Subcutaneous abdominal adipose tissue (tissue), 5 donors: ENCODE data around the gene TWF2.

Experiments used
- H3K27ac ChIP-seq: one replicate; pipeline ENCODE4 v1.7.0; 2013; ENCODE audit warnings: low read depth, mild to moderate bottlenecking, inconsistent platforms, low read length, moderate library complexity
- H3K27me3 ChIP-seq, 5 donors: one replicate each; pipeline ENCODE4 v1.7.0; 2013; ENCODE audit warnings: low read length in 5 of 5, inconsistent platforms in 1 of 5; ENCODE audit not compliant: control insufficient read depth in 5 of 5, insufficient read depth in 4 of 5
- H3K36me3 ChIP-seq, 5 donors: one replicate each; pipeline ENCODE4 v1.7.0; 2013; ENCODE audit warnings: low read length in 5 of 5; ENCODE audit not compliant: control insufficient read depth in 5 of 5, insufficient read depth in 5 of 5
- H3K4me1 ChIP-seq, 5 donors: one replicate each; pipeline ENCODE4 v1.7.0; 2013; ENCODE audit warnings: low read length in 5 of 5, mild to moderate bottlenecking in 3 of 5, moderate library complexity in 1 of 5; ENCODE audit not compliant: control insufficient read depth in 5 of 5, insufficient read depth in 5 of 5
- H3K4me3 ChIP-seq, 5 donors: one replicate each; pipeline ENCODE4 v1.7.0; 2013; ENCODE audit warnings: low read length in 5 of 5, low read depth in 1 of 5
- H3K9ac ChIP-seq, 5 donors: one replicate each; pipeline ENCODE4 v1.7.0; 2013; ENCODE audit warnings: low read length in 5 of 5, mild to moderate bottlenecking in 4 of 5, moderate library complexity in 3 of 5
- H3K9me3 ChIP-seq, 5 donors: one replicate each; pipeline ENCODE4 v1.7.0; 2013; ENCODE audit warnings: low read length in 5 of 5; ENCODE audit not compliant: control insufficient read depth in 5 of 5
- donor health status: healthy.
- donor health status: healthy.
- donor health status: healthy.
- donor health status: healthy.
- donor health status: healthy.

TWF2 gene

DNA sequence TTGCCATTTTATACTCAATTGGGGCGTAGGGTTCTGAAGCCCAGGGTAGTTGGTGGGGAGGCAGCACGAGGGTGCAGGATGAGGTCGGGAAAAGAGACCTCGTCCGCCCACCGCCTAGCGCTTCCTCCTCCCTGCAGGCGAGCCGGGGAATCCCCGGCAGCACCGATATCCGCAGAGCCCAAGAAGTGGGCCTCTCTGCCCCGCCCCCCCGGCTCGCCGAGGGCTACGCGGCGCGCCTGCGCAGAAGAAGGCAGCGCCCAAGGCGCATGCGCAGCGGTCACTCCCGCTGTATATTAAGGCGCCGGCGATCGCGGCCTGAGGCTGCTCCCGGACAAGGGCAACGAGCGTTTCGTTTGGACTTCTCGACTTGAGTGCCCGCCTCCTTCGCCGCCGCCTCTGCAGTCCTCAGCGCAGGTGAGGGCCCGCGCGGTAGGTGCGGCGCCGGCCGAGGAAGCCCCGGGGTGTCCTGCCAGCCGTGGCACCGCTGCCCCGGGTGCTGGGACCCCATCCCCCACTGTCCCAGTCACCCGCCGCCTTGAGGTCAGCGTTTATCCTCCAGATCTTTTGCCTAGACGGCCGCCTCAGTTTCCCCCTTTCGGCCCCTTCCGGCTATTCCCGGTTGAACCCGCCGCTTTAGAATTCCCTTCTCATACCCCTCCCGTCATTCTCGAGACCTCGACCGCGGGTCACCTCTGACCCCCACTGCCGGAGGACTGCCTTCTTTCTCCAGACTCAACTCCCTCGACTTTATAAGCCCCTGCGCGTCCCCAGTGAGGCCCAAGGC, 40.9 kb downstream of the TWF2 start, which contains the start of gene ALAS1:
Gene ALAS1 (plus strand): TSS at position 319 of the 784 bp plus-strand sequence. CDS start 1,082 bp downstream, outside the sequence.
- Histone ChIP-seq H3K36me3 (peaks cover 5 to 17% (median 16%) of the 10 kb centered on the region in 5 donors), H3K27ac (peak within 1 kb of the TSS; percentile 84), H3K9ac (peak within 1 kb of the TSS; percentile 75 to 96 (median 94)), H3K27me3 (no peaks in the 10 kb centered on the region), H3K9me3 (no peaks in the 10 kb centered on the region), H3K4me3 (peak within 1 kb of the TSS; percentile 88 to 96 (median 90)), H3K4me1 (peaks cover 14 to 72% (median 59%) of the 10 kb centered on the region in 5 donors)

DNA sequence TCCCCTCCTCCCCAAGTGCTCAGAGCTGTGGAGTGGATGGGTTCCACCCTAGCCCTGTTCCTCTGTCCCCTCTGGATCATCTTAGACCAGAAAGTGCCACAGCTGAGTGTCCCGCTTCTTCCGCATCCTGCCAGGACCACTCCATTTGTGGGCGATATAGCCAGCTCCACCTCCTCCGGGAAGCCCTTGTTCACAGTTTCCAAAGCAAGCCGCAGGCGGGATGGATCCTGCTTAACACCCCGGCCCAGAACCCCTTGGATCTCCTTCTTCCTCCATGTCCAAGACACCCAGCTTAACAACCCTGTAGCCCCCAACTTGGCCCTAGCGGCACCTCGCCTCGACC, 41.5 kb downstream of the TWF2 start:
- Histone ChIP-seq H3K9ac (peak overlapping the region in 3 of 5 donors; percentile 63 to 75 (median 68)), H3K27me3 (no peaks in the 10 kb centered on the region), H3K4me1 (peaks cover 14 to 72% (median 58%) of the 10 kb centered on the region in 5 donors)

DNA sequence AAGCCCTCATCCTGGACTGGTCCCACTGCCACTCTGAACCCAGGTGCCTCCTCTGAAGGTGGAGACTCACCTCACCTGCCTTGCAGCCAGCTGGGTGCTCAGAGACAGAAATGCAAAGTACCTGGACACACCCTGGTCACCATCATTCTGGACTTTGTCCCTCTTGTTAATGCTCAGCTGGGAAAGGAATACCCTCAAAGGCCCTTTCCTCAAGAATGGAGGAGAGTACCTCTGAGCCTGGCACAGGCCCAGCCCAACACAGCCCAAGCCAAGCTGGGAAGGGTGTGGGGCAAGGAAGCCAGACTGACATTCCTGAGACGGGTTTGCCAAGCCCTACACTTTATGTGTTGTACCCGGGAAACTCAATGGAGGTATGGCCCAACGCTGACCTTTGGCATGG, 42.0 kb downstream of the TWF2 start:
- Histone ChIP-seq H3K4me1 (peaks cover 14 to 68% (median 56%) of the 10 kb centered on the region in 5 donors), H3K27me3 (no peaks in the 10 kb centered on the region), H3K36me3 (peaks cover 0 to 8% (median 7%) of the 10 kb centered on the region in 5 donors), H3K9ac (peak overlapping the region in 1 of 5 donors; percentile 68), H3K4me3 (peak overlapping the region in 3 of 5 donors; percentile 77 to 91 (median 90)), H3K9me3 (no peaks in the 10 kb centered on the region), H3K27ac (peak overlapping the region; percentile 84)

More for the DNA sequence above, 41.5 kb downstream of the TWF2 start:
- peaks cover under 1 to 11% (median 10%) of the 10 kb centered on the region in 5 donors for H3K36me3 ChIP-seq
- peak overlapping the region; percentile 84 for H3K27ac ChIP-seq
- H3K4me3 ChIP-seq: peak overlapping the region; percentile 77 to 91 (median 90)
- H3K9me3 ChIP-seq: no peaks in the 10 kb centered on the region

DNA sequence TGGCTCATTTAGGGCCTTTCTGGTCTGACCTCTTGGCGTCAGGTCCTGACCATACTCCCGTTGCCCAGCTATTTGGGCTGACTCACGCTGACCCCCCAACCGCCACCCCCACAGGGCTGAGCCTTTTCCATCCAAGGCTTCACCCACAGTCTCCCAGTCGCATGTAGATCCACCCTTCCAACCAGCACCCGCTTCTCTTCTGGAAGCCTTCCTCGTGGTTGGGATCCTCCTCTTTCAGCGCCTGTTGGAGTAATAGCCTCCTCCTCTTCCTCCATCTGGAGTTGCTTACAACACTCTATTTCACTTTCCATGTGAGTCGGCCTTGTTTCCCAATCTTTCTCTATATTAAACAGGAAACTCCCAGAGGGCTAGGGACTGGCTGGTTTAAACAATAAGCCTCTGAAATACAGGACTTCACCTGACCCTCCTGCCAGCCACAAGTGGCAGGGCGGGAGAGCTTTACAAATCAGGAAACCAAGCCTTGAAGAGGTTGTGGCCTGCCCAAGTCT, 43.1 kb downstream of the TWF2 start:
- Histone ChIP-seq H3K9me3 (no peaks in the 10 kb centered on the region), H3K9ac (peak overlapping the region in 2 of 5 donors; percentile 44 to 66), H3K27me3 (no peaks in the 10 kb centered on the region), H3K4me1 (peaks cover 14 to 61% (median 52%) of the 10 kb centered on the region in 5 donors), H3K27ac (peak overlapping the region; percentile 84), H3K36me3 (peaks cover 0 to 4% (median 3%) of the 10 kb centered on the region in 5 donors), H3K4me3 (no peak overlapping the region)

DNA sequence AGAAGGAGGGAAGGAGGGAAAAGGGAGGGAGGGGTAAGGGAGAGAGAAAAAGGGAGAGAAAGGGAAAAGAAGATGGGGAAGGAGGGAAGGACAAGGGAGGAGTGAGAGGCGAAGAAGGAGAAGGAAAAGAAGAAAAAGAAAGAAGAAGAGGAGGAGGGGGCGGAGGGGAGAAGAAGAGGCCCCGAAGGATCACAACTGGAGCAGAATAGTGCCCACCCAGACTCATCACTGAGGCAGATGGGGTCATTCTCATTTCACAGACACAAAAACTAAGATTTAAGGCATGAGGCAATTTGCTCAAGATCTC, 43.7 kb downstream of the TWF2 start:
- H3K4me3 ChIP-seq: no peak overlapping the region
- H3K9ac ChIP-seq: no peak overlapping the region
- H3K9me3 ChIP-seq: no peaks in the 10 kb centered on the region
- H3K36me3 ChIP-seq: peaks cover 0 to 4% (median 3%) of the 10 kb centered on the region in 5 donors
- H3K27ac ChIP-seq: peak overlapping the region; percentile 84
- no peaks in the 10 kb centered on the region for H3K27me3 ChIP-seq
- peaks cover 20 to 63% (median 53%) of the 10 kb centered on the region in 5 donors for H3K4me1 ChIP-seq

DNA sequence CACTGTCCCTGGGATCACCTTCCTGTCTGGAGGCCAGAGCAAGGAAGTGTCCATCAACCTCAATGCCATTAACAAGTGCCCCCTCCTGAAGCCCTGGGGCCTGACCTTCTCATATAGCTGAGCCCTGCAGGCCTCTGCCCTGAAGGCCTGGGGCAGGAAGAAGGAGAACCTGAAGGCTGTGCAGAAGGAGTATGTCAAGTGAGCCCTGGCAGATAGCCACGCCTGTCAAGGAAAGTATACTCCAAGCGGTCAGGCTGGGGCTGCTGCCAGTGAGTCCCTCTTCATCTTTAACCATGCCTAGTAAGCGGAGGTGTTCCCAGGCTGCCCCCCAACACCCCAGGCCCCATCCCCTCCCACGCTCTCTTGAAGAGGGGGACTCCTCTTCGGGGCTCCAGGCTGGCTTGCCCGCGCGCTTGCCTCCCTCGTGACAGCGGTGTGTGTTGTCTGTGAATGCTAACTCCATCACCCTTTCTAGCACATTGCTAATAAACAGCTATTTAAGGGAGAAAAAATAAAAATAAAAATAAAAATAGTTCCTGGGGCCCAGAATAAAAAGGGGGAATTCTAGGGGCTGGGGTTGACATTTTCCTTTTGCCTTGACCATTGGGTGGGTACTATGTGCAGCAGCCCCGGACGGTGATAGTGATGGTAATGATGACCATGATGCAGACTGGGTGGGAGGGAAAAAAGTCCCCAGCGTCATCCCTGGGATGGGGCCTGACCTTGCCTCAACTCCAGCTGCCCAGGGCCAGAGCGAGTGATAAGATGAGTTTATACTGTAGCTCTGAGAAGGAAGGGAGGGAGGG, 44.3 kb downstream of the TWF2 start:
- Histone ChIP-seq H3K4me3 (no peak overlapping the region), H3K27me3 (no peaks in the 10 kb centered on the region), H3K36me3 (peaks cover 0 to 4% (median 3%) of the 10 kb centered on the region in 5 donors), H3K4me1 (peaks cover 20 to 67% (median 56%) of the 10 kb centered on the region in 5 donors), H3K27ac (peak overlapping the region; percentile 84), H3K9ac (no peak overlapping the region), H3K9me3 (no peaks in the 10 kb centered on the region)

DNA sequence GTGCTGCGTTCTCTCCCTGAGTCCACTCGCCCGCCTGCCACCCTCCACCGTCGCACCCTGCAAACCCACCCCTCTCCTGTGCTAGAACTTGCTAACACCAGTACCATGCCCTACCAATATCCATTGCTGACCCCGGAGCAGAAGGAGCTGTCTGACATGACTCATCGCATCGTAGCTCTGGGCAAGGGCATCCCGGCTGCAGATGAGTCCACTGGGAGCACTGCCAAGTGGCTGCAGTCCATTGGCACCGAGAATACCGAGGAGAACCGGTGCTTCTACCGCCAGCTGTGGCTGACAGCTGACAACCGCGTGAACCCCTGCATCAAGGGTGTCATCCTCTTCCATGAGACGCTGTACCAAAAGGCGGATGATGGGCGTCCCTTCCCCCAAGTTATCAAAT, 45.9 kb downstream of the TWF2 start:
- Histone ChIP-seq H3K27me3 (no peaks in the 10 kb centered on the region), H3K9me3 (no peaks in the 10 kb centered on the region), H3K4me1 (peaks cover 17 to 63% (median 42%) of the 10 kb centered on the region in 5 donors), H3K9ac (no peak overlapping the region), H3K27ac (no peak overlapping the region), H3K36me3 (no peaks in the 10 kb centered on the region), H3K4me3 (no peak overlapping the region)

DNA sequence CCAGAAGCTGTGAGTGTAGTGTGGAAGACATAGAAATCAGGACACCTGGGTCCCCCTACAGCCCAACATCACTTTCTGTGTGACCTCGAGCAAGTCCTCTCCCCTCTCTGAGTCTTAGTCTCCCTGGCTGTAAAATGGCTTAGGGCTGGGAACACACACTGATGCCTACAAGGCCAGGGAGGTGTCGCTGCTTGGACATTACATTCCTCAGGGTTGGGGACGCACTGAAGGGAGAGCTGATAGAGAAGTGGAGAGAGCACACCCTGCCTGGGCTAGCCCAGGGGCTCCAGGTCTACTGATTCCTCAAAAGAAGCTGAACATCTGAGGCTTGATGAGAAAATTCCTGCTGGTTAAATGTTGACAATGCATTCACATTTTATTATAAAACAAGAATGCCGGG, 47.3 kb downstream of the TWF2 start:
- no peak overlapping the region for H3K4me3 ChIP-seq
- no peak overlapping the region for H3K9ac ChIP-seq
- H3K27ac ChIP-seq: no peak overlapping the region
- no peaks in the 10 kb centered on the region for H3K27me3 ChIP-seq
- no peaks in the 10 kb centered on the region for H3K36me3 ChIP-seq
- H3K4me1 ChIP-seq: peaks cover 11 to 50% (median 30%) of the 10 kb centered on the region in 5 donors
- no peaks in the 10 kb centered on the region for H3K9me3 ChIP-seq

DNA sequence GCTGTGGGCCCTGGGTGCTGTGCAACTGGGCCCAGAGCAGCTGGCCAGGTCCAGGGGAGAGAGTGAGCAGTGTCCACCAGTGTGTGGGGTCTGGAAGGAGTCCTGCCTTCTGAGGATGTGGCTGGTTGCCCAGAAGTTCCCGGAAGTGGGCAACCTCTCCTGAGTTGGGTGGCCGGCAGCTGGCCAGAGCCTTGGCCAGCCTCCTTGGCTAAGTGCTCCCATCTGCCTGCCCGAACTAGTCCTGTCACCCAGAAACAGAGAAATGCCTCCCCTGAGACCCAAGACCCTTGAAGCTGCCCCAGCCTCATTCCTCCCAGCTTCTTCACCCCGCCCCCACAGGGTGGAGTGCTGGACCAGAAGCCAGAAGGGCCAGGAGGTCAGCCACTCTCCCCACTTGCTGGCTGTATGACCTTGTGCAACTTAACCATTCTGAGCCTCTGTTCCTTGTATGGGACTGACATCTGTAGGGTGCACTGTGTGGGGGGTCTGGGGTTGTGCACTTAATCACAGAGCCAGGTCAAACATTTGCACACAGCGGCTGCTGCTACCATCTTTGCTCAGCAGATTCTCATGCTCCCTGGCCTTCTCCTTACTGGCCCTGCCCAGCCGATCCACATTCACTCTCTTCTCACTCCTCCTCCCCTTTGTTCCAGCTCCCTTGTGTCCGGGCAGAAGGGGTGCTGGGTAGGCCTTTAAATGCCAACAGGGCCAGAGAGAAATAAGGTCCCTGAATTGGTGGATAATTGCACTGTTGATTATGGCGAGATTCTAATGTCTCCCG, 48.5 kb downstream of the TWF2 start:
- H3K9me3 ChIP-seq: no peaks in the 10 kb centered on the region
- peak overlapping the region; percentile 65 for H3K27ac ChIP-seq
- peaks cover 9 to 39% (median 21%) of the 10 kb centered on the region in 5 donors for H3K4me1 ChIP-seq
- no peak overlapping the region for H3K4me3 ChIP-seq
- H3K27me3 ChIP-seq: no peaks in the 10 kb centered on the region
- H3K9ac ChIP-seq: peak overlapping the region in 1 of 5 donors; percentile 21
- H3K36me3 ChIP-seq: no peaks in the 10 kb centered on the region
